ENCODE results near the gene NUTF2. TPM values are rescaled to one million over a fixed set of nuclear protein-coding genes. Genes with fewer than 3 reads are reported as not detected.
A peak's percentile ranks its signal among the peaks of the same experiment; 100 is the strongest.

NUTF2 gene
- total RNA-seq, 1 donor: 203 TPM

GRCh38 chr16:67803894-67804293, 42.8 kb upstream of the NUTF2 start:
- Histone ChIP-seq H3K27me3 (ENCODE audit: insufficient read depth, low read length) (no peaks in the 10 kb centered on the region), H3K4me3 (ENCODE audit: insufficient read depth, low read length) (no peak overlapping the region), H3K36me3 (ENCODE audit: insufficient read depth, low read length) (peaks cover 6% of the 10 kb centered on the region), H3K79me2 (ENCODE audit: insufficient read depth, low read length) (peaks cover 63% of the 10 kb centered on the region), H3K27ac (ENCODE audit: low read depth, low read length) (no peak overlapping the region), H3K4me2 (ENCODE audit: insufficient read depth, low read length) (no peak overlapping the region), H3K4me1 (ENCODE audit: insufficient read depth, low read length) (peaks cover 11% of the 10 kb centered on the region), H3K9me3 (ENCODE audit: low read depth, low read length) (no peaks in the 10 kb centered on the region), H4K20me1 (ENCODE audit: insufficient read depth, low read length) (peaks cover 11% of the 10 kb centered on the region), H2AFZ (ENCODE audit: low read length) (no peak overlapping the region)
- DNase-seq (ENCODE audit: insufficient read length, low spot score, missing footprints): no peak
- no peak for TF ChIP-seq CTCF (IDR thresholded peaks at IDR 0.05; ENCODE audit: extremely low read depth, low read depth, low read length)

DNA sequence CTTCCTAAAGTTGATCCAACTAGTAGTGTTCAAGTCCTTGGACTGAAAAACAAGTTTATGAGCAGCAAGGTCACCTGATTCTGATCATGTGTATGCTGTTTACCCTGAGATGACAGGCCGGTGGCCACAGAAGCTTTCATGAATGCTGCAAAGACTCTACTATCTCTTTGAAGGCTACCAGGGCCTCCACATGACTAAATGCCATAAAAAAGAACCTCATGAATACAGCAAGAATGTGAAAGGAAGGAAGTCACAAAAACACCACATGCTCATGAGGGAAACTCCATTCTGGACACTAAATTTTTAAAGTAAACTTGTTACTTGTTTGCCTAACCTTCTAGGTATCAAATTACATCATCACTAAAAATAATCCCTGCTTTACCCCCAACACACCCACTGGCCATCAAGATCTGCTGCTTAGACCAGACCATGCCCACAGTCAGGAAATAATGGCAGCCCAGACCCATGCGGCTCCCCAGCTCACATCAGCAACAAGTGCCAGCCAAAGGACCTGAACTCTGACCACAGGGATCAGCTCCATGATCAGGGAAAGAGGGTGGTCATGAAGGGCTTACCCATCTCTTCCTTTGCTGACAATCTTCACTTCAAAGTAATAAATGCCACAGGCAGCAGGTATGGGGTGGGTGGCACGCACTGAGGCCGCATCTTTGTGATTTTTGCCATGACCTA, 41.7 kb upstream of the NUTF2 start:
- no peaks in the 10 kb centered on the region for H3K27me3 ChIP-seq (ENCODE audit: insufficient read depth, low read length)
- peak overlapping the region; percentile 99 for H3K4me3 ChIP-seq (ENCODE audit: insufficient read depth, low read length)
- H3K36me3 ChIP-seq (ENCODE audit: insufficient read depth, low read length): peaks cover 6% of the 10 kb centered on the region
- peaks cover 11% of the 10 kb centered on the region for H4K20me1 ChIP-seq (ENCODE audit: insufficient read depth, low read length)
- no peak overlapping the region for H3K27ac ChIP-seq (ENCODE audit: low read depth, low read length)
- H3K4me2 ChIP-seq (ENCODE audit: insufficient read depth, low read length): peak overlapping the region; percentile 92
- peaks cover 56% of the 10 kb centered on the region for H3K79me2 ChIP-seq (ENCODE audit: insufficient read depth, low read length)
- TF ChIP-seq CTCF (IDR thresholded peaks at IDR 0.05; ENCODE audit: extremely low read depth, low read depth, low read length): no peak
- DNase-seq (ENCODE audit: insufficient read length, low spot score, missing footprints): no peak
- H3K4me1 ChIP-seq (ENCODE audit: insufficient read depth, low read length): peaks cover 11% of the 10 kb centered on the region
- H2AFZ ChIP-seq (ENCODE audit: low read length): no peak overlapping the region
- H3K9me3 ChIP-seq (ENCODE audit: low read depth, low read length): no peaks in the 10 kb centered on the region

- no peak for DNase-seq (ENCODE audit: insufficient read length, low spot score, missing footprints)
- Histone ChIP-seq H4K20me1 (ENCODE audit: insufficient read depth, low read length) (peaks cover 11% of the 10 kb centered on the region), H3K36me3 (ENCODE audit: insufficient read depth, low read length) (peaks cover 6% of the 10 kb centered on the region), H3K27me3 (ENCODE audit: insufficient read depth, low read length) (no peaks in the 10 kb centered on the region), H3K4me3 (ENCODE audit: insufficient read depth, low read length) (peak overlapping the region; percentile 99), H3K79me2 (ENCODE audit: insufficient read depth, low read length) (peaks cover 47% of the 10 kb centered on the region), H2AFZ (ENCODE audit: low read length) (peak overlapping the region; percentile 94), H3K27ac (ENCODE audit: low read depth, low read length) (peak overlapping the region; percentile 82), H3K9me3 (ENCODE audit: low read depth, low read length) (no peaks in the 10 kb centered on the region), H3K4me2 (ENCODE audit: insufficient read depth, low read length) (peak overlapping the region; percentile 92), H3K4me1 (ENCODE audit: insufficient read depth, low read length) (peaks cover 11% of the 10 kb centered on the region)
- TF ChIP-seq CTCF (IDR thresholded peaks at IDR 0.05; ENCODE audit: extremely low read depth, low read depth, low read length): no peak
Observed at GRCh38 chr16:67805718-67806427, 40.9 kb upstream of the NUTF2 start.

Data from osteoblast (primary cell).